ENCODE data around the gene CLPTM1.
"Not testable (repeated sequence)": the region's sequence is repeated elsewhere in the genome, so short reads cannot be mapped to it uniquely, and the experiment has no call there.

The CLPTM1 gene

GRCh38 chr19:44955505-44956439, 592 bp downstream of the CLPTM1 start:
- Histone ChIP-seq H3K9ac (ENCODE audit: low read depth, low read length) (peak overlapping the region; percentile 83), H3K9me3 (ENCODE audit: control insufficient read depth, insufficient read depth, low read length) (no peaks in the 10 kb centered on the region), H3K4me1 (ENCODE audit: insufficient read depth, low read length) (peaks cover 13% of the 10 kb centered on the region; the same call in 1 of the 2 replicates), H3K36me3 (ENCODE audit: insufficient read depth, low read length) (no peaks in the 10 kb centered on the region)

- Histone ChIP-seq H3K9me3 (ENCODE audit: control insufficient read depth, insufficient read depth, low read length) (no peaks in the 10 kb centered on the region), H3K9ac (ENCODE audit: low read depth, low read length) (no peak overlapping the region), H3K36me3 (ENCODE audit: insufficient read depth, low read length) (no peaks in the 10 kb centered on the region), H3K4me1 (ENCODE audit: insufficient read depth, low read length) (peaks cover 13% of the 10 kb centered on the region; the same call in 1 of the 2 replicates)
These were observed 2.3 kb downstream of the CLPTM1 start for GRCh38 chr19:44957526-44957925.

DNA sequence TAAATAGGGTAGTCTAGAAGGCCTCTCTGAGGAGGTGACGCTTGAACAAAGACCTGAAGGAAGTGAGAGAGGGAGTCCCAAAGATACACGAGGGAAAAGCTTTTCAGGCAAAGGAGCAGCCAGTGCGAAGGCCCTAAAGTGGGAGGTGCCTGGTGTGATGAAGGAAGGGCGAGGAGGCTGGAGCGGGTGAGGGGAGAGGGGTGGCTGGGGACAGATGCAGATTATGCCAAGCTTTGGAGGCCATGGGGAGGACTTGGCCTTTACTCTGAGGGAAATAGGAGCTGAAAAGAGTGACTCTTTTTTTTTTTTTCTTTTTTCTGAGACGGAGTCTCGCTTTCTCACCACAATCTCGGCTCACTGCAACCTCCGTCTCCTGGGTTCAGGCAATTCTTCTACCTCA, 2.9 kb downstream of the CLPTM1 start:
- H3K4me1 ChIP-seq (ENCODE audit: insufficient read depth, low read length) = peaks cover 13% of the 10 kb centered on the region; the same call in 1 of the 2 replicates
- no peaks in the 10 kb centered on the region for H3K36me3 ChIP-seq (ENCODE audit: insufficient read depth, low read length)
- H3K9ac ChIP-seq (ENCODE audit: low read depth, low read length) = no peak overlapping the region
- no peaks in the 10 kb centered on the region for H3K9me3 ChIP-seq (ENCODE audit: control insufficient read depth, insufficient read depth, low read length)

GRCh38 chr19:44959691-44960090, 4.5 kb downstream of the CLPTM1 start:
- no peaks in the 10 kb centered on the region for H3K36me3 ChIP-seq (ENCODE audit: insufficient read depth, low read length)
- no peaks in the 10 kb centered on the region for H3K9me3 ChIP-seq (ENCODE audit: control insufficient read depth, insufficient read depth, low read length)
- no peak overlapping the region for H3K9ac ChIP-seq (ENCODE audit: low read depth, low read length)
- H3K4me1 ChIP-seq (ENCODE audit: insufficient read depth, low read length) = peaks cover 13% of the 10 kb centered on the region; the same call in 1 of the 2 replicates

DNA sequence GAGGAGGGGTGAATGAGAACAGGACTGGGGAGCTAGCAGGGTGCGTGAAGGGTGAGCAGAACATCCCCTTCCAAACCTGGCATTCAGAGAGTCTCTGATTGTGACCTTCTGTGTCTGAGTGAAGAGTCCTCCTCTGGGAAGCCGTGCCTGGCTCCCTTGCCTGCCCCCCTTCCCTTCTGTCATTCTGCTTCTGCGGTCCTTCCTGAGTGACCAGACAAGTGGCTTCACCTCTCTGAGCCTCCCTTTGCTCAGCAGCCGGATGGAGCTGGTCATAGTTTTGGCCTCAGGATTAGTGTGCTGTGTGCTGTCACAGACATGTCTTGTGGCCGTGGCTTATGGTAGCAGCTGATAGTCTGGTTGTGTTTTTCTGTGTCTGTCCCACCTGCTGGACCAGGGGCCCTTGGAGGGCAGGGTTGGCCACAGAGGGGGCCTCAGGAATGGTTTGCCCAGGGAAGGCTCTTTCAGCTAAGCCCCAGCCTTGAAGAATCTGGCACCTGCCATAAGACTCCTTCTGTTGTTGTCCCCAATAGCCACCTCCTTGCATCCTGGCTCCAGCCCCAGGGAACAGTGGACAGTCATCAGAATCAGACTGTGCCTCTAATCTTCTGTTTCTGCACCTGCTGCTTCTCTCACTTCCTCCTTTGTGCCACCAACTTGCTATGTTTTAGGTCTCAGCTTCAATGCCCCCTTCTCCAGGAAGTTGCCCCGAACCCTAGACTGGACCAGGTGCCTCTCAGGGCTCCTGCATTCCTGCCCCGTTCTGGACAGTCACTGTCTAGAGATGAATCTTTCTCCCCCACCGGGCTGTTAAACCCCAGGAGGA, 5.9 kb downstream of the CLPTM1 start:
- H3K36me3 ChIP-seq (ENCODE audit: insufficient read depth, low read length) = no peaks in the 10 kb centered on the region
- peaks cover 12% of the 10 kb centered on the region; the same call in 1 of the 2 replicates for H3K4me1 ChIP-seq (ENCODE audit: insufficient read depth, low read length)
- no peaks in the 10 kb centered on the region for H3K9me3 ChIP-seq (ENCODE audit: control insufficient read depth, insufficient read depth, low read length)
- H3K9ac ChIP-seq (ENCODE audit: low read depth, low read length) = no peak overlapping the region

DNA sequence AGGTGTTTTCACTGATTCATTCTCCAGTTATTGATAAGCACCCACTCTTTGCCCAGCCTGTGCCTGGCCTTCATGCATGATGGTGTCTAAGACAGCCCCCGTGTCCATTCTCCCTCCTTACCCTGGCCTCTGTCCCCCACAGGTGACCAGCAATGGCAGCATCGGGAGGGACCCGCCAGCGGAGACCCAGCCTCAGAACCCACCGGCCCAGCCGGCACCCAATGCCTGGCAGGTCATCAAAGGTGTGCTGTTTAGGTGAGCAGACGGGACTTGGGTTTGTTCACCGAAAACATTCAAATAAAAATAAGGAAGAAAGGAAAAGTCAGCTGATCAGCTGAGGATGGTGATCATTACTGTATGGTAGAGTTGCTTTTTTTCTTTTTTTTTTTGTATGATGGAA, 6.6 kb downstream of the CLPTM1 start:
- no peak overlapping the region for H3K9ac ChIP-seq (ENCODE audit: low read depth, low read length)
- no peaks in the 10 kb centered on the region for H3K9me3 ChIP-seq (ENCODE audit: control insufficient read depth, insufficient read depth, low read length)
- H3K4me1 ChIP-seq (ENCODE audit: insufficient read depth, low read length) = peaks cover 5% of the 10 kb centered on the region; the same call in 1 of the 2 replicates
- no peaks in the 10 kb centered on the region for H3K36me3 ChIP-seq (ENCODE audit: insufficient read depth, low read length)

DNA sequence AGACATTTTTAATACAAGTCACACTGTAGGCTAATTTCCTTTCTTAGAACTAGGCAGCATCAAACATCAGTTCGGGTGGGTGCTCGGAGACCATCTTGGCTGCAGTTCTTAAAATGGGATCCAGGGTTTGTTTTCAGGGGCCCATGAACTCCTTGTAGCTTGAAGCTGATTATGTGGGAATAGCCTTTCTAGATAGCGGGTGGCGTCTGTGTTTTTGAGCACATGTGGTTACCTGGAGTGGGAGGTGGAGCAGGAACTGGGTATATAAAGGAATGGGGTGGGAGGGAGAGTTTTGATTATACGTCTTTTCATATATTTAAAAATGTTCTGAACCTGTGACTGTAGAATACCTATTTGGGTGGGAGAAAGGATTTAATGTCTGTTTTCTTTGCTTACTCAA, 12.9 kb downstream of the CLPTM1 start:
- Histone ChIP-seq H3K9ac (ENCODE audit: low read depth, low read length) (no peak overlapping the region), H3K36me3 (ENCODE audit: insufficient read depth, low read length) (peaks cover 1% of the 10 kb centered on the region), H3K9me3 (ENCODE audit: control insufficient read depth, insufficient read depth, low read length) (no peaks in the 10 kb centered on the region), H3K4me1 (ENCODE audit: insufficient read depth, low read length) (no peaks in the 10 kb centered on the region)

GRCh38 chr19:44968670-44969069, 13.5 kb downstream of the CLPTM1 start:
- Histone ChIP-seq H3K4me1 (ENCODE audit: insufficient read depth, low read length) (no peaks in the 10 kb centered on the region), H3K9me3 (ENCODE audit: control insufficient read depth, insufficient read depth, low read length) (no peaks in the 10 kb centered on the region), H3K36me3 (ENCODE audit: insufficient read depth, low read length) (peaks cover 3% of the 10 kb centered on the region), H3K9ac (ENCODE audit: low read depth, low read length) (no peak overlapping the region)

- H3K4me1 ChIP-seq (ENCODE audit: insufficient read depth, low read length) = no peaks in the 10 kb centered on the region
These were observed 14.3 kb downstream of the CLPTM1 start for GRCh38 chr19:44969437-44969836.

GRCh38 chr19:44971451-44971850, 16.3 kb downstream of the CLPTM1 start:
- not testable (repeated sequence) for H3K9me3 ChIP-seq (ENCODE audit: control insufficient read depth, insufficient read depth, low read length); H3K4me1 ChIP-seq (ENCODE audit: insufficient read depth, low read length); H3K9ac ChIP-seq (ENCODE audit: low read depth, low read length)
- H3K36me3 ChIP-seq (ENCODE audit: insufficient read depth, low read length) = peaks cover 12% of the 10 kb centered on the region

More at GRCh38 chr19:44969437-44969836, 14.3 kb downstream of the CLPTM1 start:
- peaks cover 3% of the 10 kb centered on the region for H3K36me3 ChIP-seq (ENCODE audit: insufficient read depth, low read length)
- H3K9me3 ChIP-seq (ENCODE audit: control insufficient read depth, insufficient read depth, low read length) = no peaks in the 10 kb centered on the region
- H3K9ac ChIP-seq (ENCODE audit: low read depth, low read length) = no peak overlapping the region

DNA sequence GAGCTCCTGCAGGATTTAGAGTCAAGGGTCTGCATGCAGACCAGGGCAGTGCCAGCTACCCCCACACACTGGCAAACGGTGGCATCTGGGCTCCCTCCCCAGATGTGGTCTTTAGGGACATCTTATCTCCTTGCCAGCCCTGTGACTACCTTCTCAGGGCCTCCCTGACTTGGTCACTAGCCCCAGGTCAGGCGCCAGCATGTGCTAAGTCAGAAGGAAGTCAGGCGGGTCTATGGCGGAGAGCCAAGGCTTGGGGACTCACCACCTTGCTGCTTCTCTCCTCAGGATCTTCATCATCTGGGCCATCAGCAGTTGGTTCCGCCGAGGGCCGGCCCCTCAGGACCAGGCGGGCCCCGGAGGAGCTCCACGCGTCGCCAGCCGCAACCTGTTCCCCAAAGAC, 17.6 kb downstream of the CLPTM1 start:
- no peaks in the 10 kb centered on the region for H3K9me3 ChIP-seq (ENCODE audit: control insufficient read depth, insufficient read depth, low read length)
- peaks cover 19% of the 10 kb centered on the region for H3K36me3 ChIP-seq (ENCODE audit: insufficient read depth, low read length)
- no peak overlapping the region for H3K9ac ChIP-seq (ENCODE audit: low read depth, low read length)
- no peaks in the 10 kb centered on the region for H3K4me1 ChIP-seq (ENCODE audit: insufficient read depth, low read length)

GRCh38 chr19:44973982-44974735, 19.0 kb downstream of the CLPTM1 start:
- Histone ChIP-seq H3K36me3 (ENCODE audit: insufficient read depth, low read length) (peaks cover 19% of the 10 kb centered on the region), H3K9ac (ENCODE audit: low read depth, low read length) (no peak overlapping the region), H3K9me3 (ENCODE audit: control insufficient read depth, insufficient read depth, low read length) (no peaks in the 10 kb centered on the region), H3K4me1 (ENCODE audit: insufficient read depth, low read length) (no peaks in the 10 kb centered on the region)

DNA sequence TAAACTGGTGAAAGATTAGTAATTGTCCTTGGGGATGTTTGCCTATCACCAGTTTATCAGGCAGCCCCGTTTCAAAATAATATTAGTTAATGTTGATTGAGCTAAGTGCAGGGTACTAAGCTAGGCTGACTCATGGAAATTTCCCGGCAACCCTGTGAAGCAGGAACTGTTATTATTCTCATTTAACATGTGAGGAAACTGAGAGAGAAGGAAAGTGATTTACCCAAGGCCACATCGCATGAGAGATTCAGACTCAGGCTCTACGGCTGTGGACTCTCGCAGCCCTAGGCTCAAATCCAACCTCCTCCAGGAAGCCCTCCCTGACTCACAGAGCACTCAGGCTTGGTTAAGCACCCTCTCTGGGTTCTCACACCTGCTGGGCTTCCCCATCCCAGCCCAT, 19.7 kb downstream of the CLPTM1 start:
- H3K36me3 ChIP-seq (ENCODE audit: insufficient read depth, low read length) = peaks cover 19% of the 10 kb centered on the region
- no peaks in the 10 kb centered on the region for H3K4me1 ChIP-seq (ENCODE audit: insufficient read depth, low read length)
- H3K9ac ChIP-seq (ENCODE audit: low read depth, low read length) = no peak overlapping the region
- no peaks in the 10 kb centered on the region for H3K9me3 ChIP-seq (ENCODE audit: control insufficient read depth, insufficient read depth, low read length)

DNA sequence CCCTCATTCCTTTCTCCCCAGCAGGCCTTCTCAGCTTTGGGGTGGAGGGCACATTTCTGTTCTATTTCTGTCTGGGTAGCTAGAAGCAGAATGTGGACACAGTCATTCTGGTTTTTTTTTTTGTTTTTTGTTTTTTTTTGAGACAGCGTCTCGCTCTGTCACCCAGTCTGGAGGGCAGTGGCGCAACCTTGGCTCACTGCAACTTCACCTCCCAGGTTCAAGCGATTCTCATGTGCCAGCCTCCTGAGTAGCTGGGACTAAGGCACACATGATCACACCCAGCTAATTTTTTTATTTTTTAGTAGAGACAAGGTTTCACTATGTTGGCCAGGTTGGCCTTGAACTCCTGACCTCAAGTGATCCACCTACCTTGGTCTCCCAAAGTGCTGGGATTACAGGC, 20.3 kb downstream of the CLPTM1 start:
- Histone ChIP-seq H3K9me3 (ENCODE audit: control insufficient read depth, insufficient read depth, low read length) (no peaks in the 10 kb centered on the region), H3K4me1 (ENCODE audit: insufficient read depth, low read length) (no peaks in the 10 kb centered on the region), H3K9ac (ENCODE audit: low read depth, low read length) (no peak overlapping the region), H3K36me3 (ENCODE audit: insufficient read depth, low read length) (peaks cover 19% of the 10 kb centered on the region)

All from ES-I3 (cell line).